Cardiac muscle cell (in vitro differentiated cells and primary cell): Measurements from ENCODE around the gene IP6K1. TPM values are rescaled to one million over a fixed set of nuclear protein-coding genes. Genes with fewer than 3 reads are reported as not detected.

ENCODE experiments used
- DNase-seq, 2 donors: peaks; one replicate each; pipeline versions ENCODE4 v3.0.0 to v3.0.0-alpha.2; 2010 to 2017; ENCODE audit warnings: low read depth in 1 of 2, low spot score in 1 of 2
- H3K27ac ChIP-seq: fragments of 200-600 bp; sonication (generic); 2 replicates; pipeline ENCODE4 v1.5.1; 2016
- H3K27me3 ChIP-seq: fragments of 200-600 bp; sonication (generic); 2 replicates; pipeline ENCODE4 v1.6.0; 2016; ENCODE audit warnings: control low read depth
- H3K36me3 ChIP-seq: fragments of 200-600 bp; sonication (generic); 2 replicates; pipeline ENCODE4 v1.5.1; 2016; ENCODE audit warnings: control low read depth
- H3K4me1 ChIP-seq: fragments of 200-600 bp; sonication (generic); 2 replicates; pipeline ENCODE4 v1.8.1; 2017; ENCODE audit warnings: low read depth, mild to moderate bottlenecking, mixed run types
- H3K4me3 ChIP-seq: fragments of 200-600 bp; sonication (generic); 2 replicates; pipeline ENCODE4 v1.5.1; 2016; ENCODE audit warnings: mild to moderate bottlenecking
- H3K9me3 ChIP-seq: fragments of 200-600 bp; sonication (generic); 2 replicates; pipeline ENCODE4 v1.5.1; 2017; ENCODE audit warnings: low read depth, mild to moderate bottlenecking, control low read depth
- polyA plus RNA-seq: library from polyadenylated mRNA; unstranded; fragments of >200 nt; fragmentation: Nextera tagmentation; extraction: Ambion mirVana; gene quantifications from 2 replicates; pipeline ENCODE4 v1.2.1, GENCODE V29; 2016
- total RNA-seq: library from RNA; depleted of rRNA; stranded (reverse); fragments of >200 nt; gene quantifications from 2 replicates; pipeline ENCODE4 v1.2.3, GENCODE V29; 2016
- TF ChIP-seq, protein P1 (sequence below): IDR thresholded peaks from 2 replicates; pipeline ENCODE4 v1.5.1; 2012; ENCODE audit warnings: low read depth, mild to moderate bottlenecking, low read length

IP6K1 gene
- total and polyA plus RNA-seq, 2 experiments from 2014 or later = 30.1 to 40.3 TPM

DNA sequence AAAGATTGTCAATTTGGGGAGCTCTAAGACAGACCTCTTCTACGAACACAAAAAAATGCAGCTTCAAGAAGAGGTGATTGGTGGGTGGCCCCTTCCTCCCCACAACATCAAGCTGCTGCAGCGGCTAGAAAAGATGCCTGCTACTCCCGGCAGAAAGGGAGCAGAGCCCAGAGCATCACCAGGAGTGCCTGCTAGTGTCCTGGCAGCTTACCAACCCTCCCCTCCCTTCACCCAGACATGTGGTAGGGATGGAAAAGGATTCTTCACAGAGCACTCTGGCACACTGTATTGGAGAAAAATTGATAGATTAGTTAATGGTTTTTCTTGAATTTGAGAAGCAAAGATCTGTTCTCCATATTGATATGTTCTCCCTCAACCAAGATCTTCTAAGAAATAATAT, 10.8 kb downstream of the IP6K1 start:
- no peaks in the 10 kb centered on the region for H3K27me3 ChIP-seq
- H3K4me1 ChIP-seq = no peaks in the 10 kb centered on the region
- peaks cover 4% of the 10 kb centered on the region for H3K36me3 ChIP-seq
- H3K4me3 ChIP-seq = no peak overlapping the region
- no peaks in the 10 kb centered on the region for H3K9me3 ChIP-seq
- no peak overlapping the region for H3K27ac ChIP-seq
- DNase-seq = no peak
- TF ChIP-seq, protein P1, sequence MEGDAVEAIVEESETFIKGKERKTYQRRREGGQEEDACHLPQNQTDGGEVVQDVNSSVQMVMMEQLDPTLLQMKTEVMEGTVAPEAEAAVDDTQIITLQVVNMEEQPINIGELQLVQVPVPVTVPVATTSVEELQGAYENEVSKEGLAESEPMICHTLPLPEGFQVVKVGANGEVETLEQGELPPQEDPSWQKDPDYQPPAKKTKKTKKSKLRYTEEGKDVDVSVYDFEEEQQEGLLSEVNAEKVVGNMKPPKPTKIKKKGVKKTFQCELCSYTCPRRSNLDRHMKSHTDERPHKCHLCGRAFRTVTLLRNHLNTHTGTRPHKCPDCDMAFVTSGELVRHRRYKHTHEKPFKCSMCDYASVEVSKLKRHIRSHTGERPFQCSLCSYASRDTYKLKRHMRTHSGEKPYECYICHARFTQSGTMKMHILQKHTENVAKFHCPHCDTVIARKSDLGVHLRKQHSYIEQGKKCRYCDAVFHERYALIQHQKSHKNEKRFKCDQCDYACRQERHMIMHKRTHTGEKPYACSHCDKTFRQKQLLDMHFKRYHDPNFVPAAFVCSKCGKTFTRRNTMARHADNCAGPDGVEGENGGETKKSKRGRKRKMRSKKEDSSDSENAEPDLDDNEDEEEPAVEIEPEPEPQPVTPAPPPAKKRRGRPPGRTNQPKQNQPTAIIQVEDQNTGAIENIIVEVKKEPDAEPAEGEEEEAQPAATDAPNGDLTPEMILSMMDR = no peak

DNA sequence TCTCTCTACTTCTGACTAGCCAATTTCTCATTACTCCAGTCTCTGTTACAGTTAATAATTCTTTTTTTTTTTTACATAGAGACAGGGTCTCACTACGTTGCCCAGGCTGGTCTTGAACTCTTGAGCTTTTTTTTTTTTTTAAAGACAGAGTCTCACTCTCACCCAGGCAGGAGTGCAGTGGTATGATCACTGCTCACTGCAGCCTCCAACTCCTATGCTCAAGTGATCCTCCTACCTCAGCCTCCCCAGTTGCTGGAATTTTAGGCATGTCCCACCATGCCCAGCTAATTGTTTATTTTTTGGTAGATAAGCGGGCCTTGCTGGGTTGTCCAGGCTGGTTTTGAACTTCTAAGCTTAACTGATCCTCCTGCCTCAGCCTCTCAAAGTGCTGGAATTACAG, 13.6 kb downstream of the IP6K1 start:
- H3K36me3 ChIP-seq = peaks cover 9% of the 10 kb centered on the region
- H3K9me3 ChIP-seq = no peaks in the 10 kb centered on the region
- H3K27me3 ChIP-seq = no peaks in the 10 kb centered on the region
- DNase-seq = no peak
- TF ChIP-seq, protein P1 = no peak
- no peaks in the 10 kb centered on the region for H3K4me1 ChIP-seq
- no peak overlapping the region for H3K27ac ChIP-seq
- no peak overlapping the region for H3K4me3 ChIP-seq

DNA sequence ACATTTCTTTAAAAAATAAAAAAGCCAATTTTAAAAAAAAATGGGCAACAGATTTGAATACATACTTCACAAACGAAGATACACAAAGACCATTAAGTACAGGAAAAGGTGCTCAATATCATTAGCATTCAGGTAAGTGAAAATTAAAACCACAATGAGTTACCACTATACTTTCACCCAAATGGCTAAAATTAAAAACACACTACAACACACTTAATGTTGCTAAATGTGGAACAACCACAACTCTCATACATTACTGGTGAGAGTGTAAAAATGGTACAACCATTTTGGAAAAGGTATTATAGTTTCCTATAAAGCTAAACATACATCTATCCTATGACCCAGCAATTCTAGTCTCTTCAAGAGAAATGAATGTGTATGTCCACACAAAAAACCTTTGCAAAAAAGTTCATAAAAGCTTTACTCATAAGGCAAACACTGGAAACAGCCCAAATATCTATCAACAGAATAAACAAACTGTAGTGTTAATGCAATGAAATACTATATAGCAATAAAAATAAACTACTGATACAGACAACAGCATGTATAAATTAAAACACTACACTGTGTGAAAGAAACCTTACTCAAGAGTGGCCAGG, 14.9 kb downstream of the IP6K1 start:
- TF ChIP-seq, protein P1 = no peak
- Histone ChIP-seq H3K27ac (no peak overlapping the region), H3K4me1 (no peaks in the 10 kb centered on the region), H3K36me3 (peaks cover 9% of the 10 kb centered on the region), H3K9me3 (no peaks in the 10 kb centered on the region), H3K4me3 (no peak overlapping the region), H3K27me3 (no peaks in the 10 kb centered on the region)
- no peak for DNase-seq

DNA sequence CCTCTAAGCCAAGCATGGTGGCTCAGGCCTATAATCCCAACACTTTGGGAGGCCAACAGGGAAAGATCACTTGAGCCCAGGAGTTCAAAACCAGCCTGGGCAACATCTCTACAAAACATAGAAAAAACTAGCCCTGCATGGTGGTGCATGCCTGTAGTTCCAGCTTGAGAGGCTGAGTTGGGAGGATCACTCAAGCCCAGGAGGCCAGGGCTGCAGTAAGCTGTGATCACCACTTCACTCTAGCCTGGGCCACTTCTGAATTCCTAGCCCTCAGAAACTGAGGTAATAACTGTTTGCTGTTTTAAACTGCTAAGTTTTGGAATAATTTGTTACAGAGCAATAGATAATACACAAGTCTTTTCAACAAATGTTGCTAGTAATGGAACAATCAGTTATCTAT, 16.4 kb downstream of the IP6K1 start:
- Histone ChIP-seq H3K27ac (no peak overlapping the region), H3K4me1 (no peaks in the 10 kb centered on the region), H3K36me3 (peaks cover 9% of the 10 kb centered on the region), H3K9me3 (no peaks in the 10 kb centered on the region), H3K27me3 (no peaks in the 10 kb centered on the region), H3K4me3 (no peak overlapping the region)
- TF ChIP-seq, protein P1 = no peak
- no peak for DNase-seq

DNA sequence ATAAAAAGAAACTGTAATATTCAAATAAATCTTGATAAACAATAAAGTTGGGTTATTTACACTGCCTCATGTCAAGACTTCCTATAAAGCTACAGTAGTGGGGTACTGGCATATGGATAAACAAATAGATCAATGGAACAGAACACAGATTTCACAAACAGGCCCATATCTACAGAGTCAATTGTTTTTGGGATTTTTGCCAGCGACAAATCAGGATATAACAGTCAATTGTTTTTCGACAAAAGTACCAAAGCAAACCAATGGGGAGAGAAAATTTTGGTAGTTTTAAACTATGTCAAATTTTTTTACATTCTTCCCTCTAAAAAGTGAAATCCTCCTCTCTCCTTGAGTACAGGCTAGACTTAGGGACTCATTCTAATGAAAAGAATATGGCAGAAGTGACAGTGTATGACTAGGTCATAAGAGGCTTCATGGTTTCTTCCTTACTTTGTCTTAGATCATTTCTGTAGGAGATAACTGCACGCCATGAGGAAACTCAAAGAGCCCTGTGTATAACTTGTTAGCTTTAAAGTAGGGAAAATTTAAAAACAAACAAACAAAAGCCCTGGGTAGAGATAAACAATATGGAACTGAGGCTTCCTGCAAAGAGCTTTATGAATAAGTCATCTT, 16.9 kb downstream of the IP6K1 start:
- TF ChIP-seq, protein P1 = no peak
- no peaks in the 10 kb centered on the region for H3K27me3 ChIP-seq
- no peak overlapping the region for H3K4me3 ChIP-seq
- no peaks in the 10 kb centered on the region for H3K4me1 ChIP-seq
- no peak overlapping the region for H3K27ac ChIP-seq
- H3K9me3 ChIP-seq = no peaks in the 10 kb centered on the region
- no peak for DNase-seq
- peaks cover 9% of the 10 kb centered on the region for H3K36me3 ChIP-seq
